HG03460 (cell line): ENCODE results near the gene ITPRID2.
A peak's percentile ranks its signal among the peaks of the same experiment; 100 is the strongest.
"Not testable (repeated sequence)": the region's sequence is repeated elsewhere in the genome, so short reads cannot be mapped to it uniquely, and the experiment has no call there.

Experiments
- ATAC-seq: cut with Tn5 transposase; IDR thresholded peaks from one replicate; pipeline ENCODE4 v1.9.1; 2021; ENCODE audit not compliant: unreplicated experiment

Gene ITPRID2

DNA sequence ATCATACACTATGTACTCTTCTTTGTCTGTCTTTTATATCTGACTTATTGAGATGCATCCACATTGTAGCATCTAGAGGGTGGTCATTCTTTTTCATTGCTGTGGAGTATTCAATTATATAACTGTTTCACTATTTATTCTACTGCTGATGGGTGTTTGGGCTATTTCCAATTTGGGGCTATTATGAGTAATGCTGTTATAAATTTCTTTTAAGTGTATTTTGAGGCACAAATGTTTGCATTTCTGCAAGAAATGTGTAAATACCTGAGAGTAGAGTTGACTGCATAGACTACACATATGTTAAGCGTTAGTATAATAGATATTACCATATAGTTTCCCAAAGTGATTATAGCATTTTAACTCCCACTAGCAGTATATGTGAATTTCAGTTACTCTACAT lies 67.2 kb downstream of the ITPRID2 start:
- no peak for ATAC-seq

DNA sequence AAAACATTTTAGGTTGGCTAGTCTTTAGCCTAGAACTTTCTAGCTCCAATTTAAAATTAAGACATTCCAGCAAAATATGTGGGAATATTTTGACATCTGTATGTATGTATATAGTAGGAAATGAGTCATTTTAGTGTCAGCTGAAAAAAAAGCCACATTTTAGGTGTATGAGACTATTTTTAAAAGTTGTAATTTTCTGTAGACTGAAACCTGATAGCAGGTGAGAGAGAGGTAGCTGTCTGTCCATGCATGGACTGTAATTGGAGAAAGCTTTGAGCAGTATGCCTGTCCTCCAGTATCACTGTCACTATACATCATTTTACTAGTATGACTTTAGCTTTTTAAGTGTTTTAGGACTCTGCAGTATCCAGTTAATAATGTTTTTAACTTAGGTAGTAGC lies 68.0 kb downstream of the ITPRID2 start:
- no peak for ATAC-seq

DNA sequence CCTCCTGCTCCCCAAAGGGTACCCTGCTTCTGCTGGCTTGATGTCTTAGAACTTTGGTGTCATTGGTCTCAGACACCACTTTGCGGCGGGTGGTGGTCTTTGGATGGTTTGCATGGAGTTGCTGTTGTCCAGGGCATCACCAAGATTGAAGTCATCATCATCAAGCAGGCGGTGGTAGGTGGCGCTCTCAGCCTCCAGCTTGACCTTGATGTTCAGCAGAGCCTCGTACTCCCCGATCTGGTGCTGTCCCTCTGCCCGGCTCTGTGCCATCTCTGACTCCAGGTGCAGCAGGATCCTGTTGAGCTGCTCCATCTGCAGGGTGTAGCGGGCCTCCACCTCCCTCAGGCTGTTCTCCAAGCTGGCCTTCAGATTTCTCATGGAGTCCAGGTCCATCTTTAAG lies 69.6 kb downstream of the ITPRID2 start:
- not testable (repeated sequence) for ATAC-seq

GRCh38 chr2:181962142-181962541 lies 70.6 kb downstream of the ITPRID2 start:
- no peak for ATAC-seq

DNA sequence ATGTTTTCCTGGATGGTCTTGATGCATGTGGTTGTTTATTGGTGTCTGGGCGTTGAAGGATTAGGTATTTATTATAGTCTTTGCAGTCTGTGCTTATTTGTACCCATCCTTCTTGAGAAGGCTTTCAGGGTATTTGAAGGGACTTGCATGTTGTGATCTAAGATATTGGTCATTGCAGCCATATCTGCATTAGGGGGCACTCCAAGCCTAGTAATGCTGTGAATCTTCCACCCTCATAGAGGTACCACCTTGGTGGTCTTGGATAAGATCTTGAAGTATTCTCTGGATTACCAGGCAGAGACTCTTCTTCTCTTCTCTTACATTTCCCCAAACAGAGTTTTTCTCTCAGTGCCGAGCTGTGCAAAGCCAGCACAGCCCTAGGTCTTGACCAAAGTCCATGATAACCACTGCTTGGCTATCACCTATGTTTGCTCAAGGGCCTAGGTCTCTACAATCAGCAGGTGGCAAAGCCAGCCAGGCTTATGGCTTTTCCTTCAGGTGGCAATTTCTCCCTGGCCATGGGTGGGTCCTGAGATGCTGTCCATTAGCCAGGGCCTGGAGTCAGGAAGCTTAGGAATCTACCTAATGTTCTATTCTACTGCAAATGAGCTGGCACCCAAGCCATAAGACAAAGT lies 78.7 kb downstream of the ITPRID2 start:
- no peak for ATAC-seq

- no peak for ATAC-seq
Measured at GRCh38 chr2:181971032-181971431, 79.5 kb downstream of the ITPRID2 start.

- no peak for ATAC-seq
Measured at GRCh38 chr2:181972431-181973170, 81.1 kb downstream of the ITPRID2 start.

GRCh38 chr2:181973171-181973783 lies 81.7 kb downstream of the ITPRID2 start:
- ATAC-seq = no peak

GRCh38 chr2:181977661-181978350 lies 86.3 kb downstream of the ITPRID2 start:
- ATAC-seq = peak; percentile 45

GRCh38 chr2:181978351-181979150 lies 87.0 kb downstream of the ITPRID2 start:
- ATAC-seq = peak; percentile 16
